Measurements from ENCODE around the gene LTBP2.

- no peak for TF ChIP-seq POLR2A (IDR thresholded peaks at IDR 0.05; ENCODE audit: borderline replicate concordance, extremely low read depth, insufficient read depth, insufficient read length)
- no peak for TF ChIP-seq EZH2 (IDR thresholded peaks at IDR 0.05)
- no peak for TF ChIP-seq CTCF (IDR thresholded peaks at IDR 0.05 in 2 of 3, conservative IDR thresholded peaks at IDR 0.05 in 1 of 3; ENCODE audit: borderline replicate concordance in 1 of 3, insufficient read depth in 1 of 3, low read depth in 2 of 3, low read length in 2 of 3)
- TF ChIP-seq FOSL1 (IDR thresholded peaks at IDR 0.05; ENCODE audit: low read depth), result 0 out of 2 replicates have a peak, but pooled peaks have one; percentile 23
- peak; percentile 37; the same call in 1 of the 2 replicates for TF ChIP-seq POLR2AphosphoS5 (IDR thresholded peaks at IDR 0.05; ENCODE audit: low read depth, low read length)
- no peak; the same call in 1 of the 2 replicates for TF ChIP-seq RAD21 (IDR thresholded peaks at IDR 0.05; ENCODE audit: low read depth)
- no peak for TF ChIP-seq REST (IDR thresholded peaks at IDR 0.05; ENCODE audit: low read depth)
These were observed 45.6 kb downstream of the LTBP2 start for GRCh38 chr14:74566174-74567141.
